ENCODE measurements around the gene SALL4. TPM values are rescaled to one million over a fixed set of nuclear protein-coding genes. Genes with fewer than 3 reads are reported as not detected.
"Not testable (repeated sequence)": the region's sequence is repeated elsewhere in the genome, so short reads cannot be mapped to it uniquely, and the experiment has no call there.

SALL4 gene
- total RNA-seq, 1 experiment from 2014 or later: 2.7 TPM

- DNase-seq (ENCODE audit: low spot score): no peak
Observed at GRCh38 chr20:51801823-51802123, 548 bp downstream of the SALL4 start.

- no peak for DNase-seq (ENCODE audit: low spot score)
Observed at GRCh38 chr20:51801122-51801822, 1.0 kb downstream of the SALL4 start.

GRCh38 chr20:51800872-51801121 is 1.5 kb downstream of the SALL4 start:
- DNase-seq (ENCODE audit: low spot score): peak; percentile 31

GRCh38 chr20:51800060-51800871 is 2.1 kb downstream of the SALL4 start:
- DNase-seq (ENCODE audit: low spot score): peak; percentile 85

- no peak for DNase-seq (ENCODE audit: low spot score)
Observed at GRCh38 chr20:51799401-51799860, 2.9 kb downstream of the SALL4 start.

- no peak for DNase-seq (ENCODE audit: low spot score)
Observed at GRCh38 chr20:51797357-51798025, 4.8 kb downstream of the SALL4 start.

- no peak for DNase-seq (ENCODE audit: low spot score)
Observed at GRCh38 chr20:51796340-51796739, 6.0 kb downstream of the SALL4 start.

GRCh38 chr20:51792960-51793359 is 9.4 kb downstream of the SALL4 start:
- DNase-seq (ENCODE audit: low spot score): no peak

GRCh38 chr20:51791626-51792025 is 10.7 kb downstream of the SALL4 start:
- no peak for DNase-seq (ENCODE audit: low spot score)

- DNase-seq (ENCODE audit: low spot score): no peak
Observed at GRCh38 chr20:51790256-51790655, 12.1 kb downstream of the SALL4 start.

- DNase-seq (ENCODE audit: low spot score): no peak
Observed at GRCh38 chr20:51789434-51789833, 12.9 kb downstream of the SALL4 start.

- no peak for DNase-seq (ENCODE audit: low spot score)
Observed at GRCh38 chr20:51788822-51789221, 13.5 kb downstream of the SALL4 start.

GRCh38 chr20:51784299-51784698 is 18.0 kb downstream of the SALL4 start:
- DNase-seq (ENCODE audit: low spot score): no peak

- DNase-seq (ENCODE audit: low spot score): not testable (repeated sequence)
Observed at GRCh38 chr20:51778229-51778759, 24.0 kb downstream of the SALL4 start.

GRCh38 chr20:51775241-51775640 is 27.1 kb downstream of the SALL4 start:
- no peak for DNase-seq (ENCODE audit: low spot score)

GRCh38 chr20:51772236-51772635 is 30.1 kb downstream of the SALL4 start:
- DNase-seq (ENCODE audit: low spot score): no peak

- DNase-seq (ENCODE audit: low spot score): no peak
Observed at GRCh38 chr20:51769976-51770615, 32.2 kb downstream of the SALL4 start.

GRCh38 chr20:51768759-51769517 is 33.4 kb downstream of the SALL4 start:
- peak; percentile 49 for DNase-seq (ENCODE audit: low spot score)

GRCh38 chr20:51767867-51768758 is 34.2 kb downstream of the SALL4 start, which contains the start of gene ATP9A:
ATP9A (minus strand) TSS chr20:51768390; CDS start chr20:51768369, 21 bp downstream.
- DNase-seq (ENCODE audit: low spot score): peak; percentile 74

Measured in HT-29 (cell line).